H9 (cell line): Measurements from ENCODE around the gene OSBPL1A. TPM values are rescaled to one million over a fixed set of nuclear protein-coding genes. Genes with fewer than 3 reads are reported as not detected.

Source experiments
- DNase-seq: peaks from one replicate; pipeline ENCODE4 v3.0.0-alpha.2; 2017
- H2AFZ ChIP-seq: one replicate; pipeline ENCODE4 v1.6.1; 2013; ENCODE audit warnings: mild to moderate bottlenecking, low read length, control low read depth, moderate library complexity
- H2AK5ac ChIP-seq: 2 replicates; pipeline ENCODE4 v1.6.1; 2013; ENCODE audit warnings: low read length, control low read depth, mixed read lengths; ENCODE audit not compliant: insufficient read length
- H2BK120ac ChIP-seq: one replicate; pipeline ENCODE4 v1.6.1; 2013; ENCODE audit warnings: low read depth, mild to moderate bottlenecking, low read length, control low read depth, inconsistent platforms; ENCODE audit not compliant: poor library complexity, severe bottlenecking
- H2BK12ac ChIP-seq: 2 replicates; pipeline ENCODE4 v1.6.1; 2013; ENCODE audit warnings: low read length, control low read depth, mixed read lengths, low read depth; ENCODE audit not compliant: insufficient read length
- H2BK15ac ChIP-seq: 2 replicates; pipeline ENCODE4 v1.6.1; 2013; ENCODE audit warnings: low read depth, low read length, control low read depth
- H2BK20ac ChIP-seq: one replicate; pipeline ENCODE4 v1.6.1; 2013; ENCODE audit warnings: low read depth, mild to moderate bottlenecking, low read length, control low read depth, inconsistent platforms; ENCODE audit not compliant: poor library complexity, severe bottlenecking
- H2BK5ac ChIP-seq: 2 replicates; pipeline ENCODE4 v1.6.1; 2013; ENCODE audit warnings: low read length, control low read depth, mixed read lengths; ENCODE audit not compliant: insufficient read length
- H3K14ac ChIP-seq: 2 replicates; pipeline ENCODE4 v1.6.1; 2013; ENCODE audit warnings: low read length, control low read depth; ENCODE audit not compliant: insufficient read depth
- H3K18ac ChIP-seq: 2 replicates; pipeline ENCODE4 v1.6.1; 2013; ENCODE audit warnings: low read depth, mild to moderate bottlenecking, mixed read lengths, low read length, control low read depth; ENCODE audit not compliant: insufficient read length
- H3K23ac ChIP-seq: 2 replicates; pipeline ENCODE4 v1.6.1; 2013; ENCODE audit warnings: low read length, control low read depth, mixed read lengths, low read depth; ENCODE audit not compliant: insufficient read length
- H3K23me2 ChIP-seq: 2 replicates; pipeline ENCODE4 v1.6.1; 2013; ENCODE audit warnings: low read depth, mild to moderate bottlenecking, mixed read lengths, low read length, control low read depth; ENCODE audit not compliant: insufficient read length, poor library complexity, severe bottlenecking
- H3K27ac ChIP-seq: 2 replicates; pipeline ENCODE4 v1.5.1; 2013; ENCODE audit warnings: low read length, control low read depth, mixed read lengths, low read depth; ENCODE audit not compliant: insufficient read length
- H3K27me3 ChIP-seq: 2 replicates; pipeline ENCODE4 v1.6.1; 2013; ENCODE audit warnings: low read length, control low read depth, inconsistent platforms; ENCODE audit not compliant: insufficient read depth
- H3K4ac ChIP-seq: 2 replicates; pipeline ENCODE4 v1.6.1; 2013; ENCODE audit warnings: low read depth, mild to moderate bottlenecking, control low read depth, inconsistent platforms, low read length, moderate library complexity
- H3K4me1 ChIP-seq: 2 replicates; pipeline ENCODE4 v1.6.1; 2013; ENCODE audit warnings: low read length, control low read depth, inconsistent platforms; ENCODE audit not compliant: insufficient read depth
- H3K4me2 ChIP-seq: 2 replicates; pipeline ENCODE4 v1.6.1; 2013; ENCODE audit warnings: low read length, control low read depth, mixed read lengths; ENCODE audit not compliant: insufficient read length, insufficient read depth
- H3K56ac ChIP-seq: 2 replicates; pipeline ENCODE4 v1.6.1; 2013; ENCODE audit warnings: low read depth, mild to moderate bottlenecking, mixed read lengths, low read length, control low read depth; ENCODE audit not compliant: insufficient read length
- H3K79me1 ChIP-seq: 2 replicates; pipeline ENCODE4 v1.6.1; 2013; ENCODE audit warnings: low read depth, mild to moderate bottlenecking, moderate library complexity, low read length, control low read depth, inconsistent platforms; ENCODE audit not compliant: insufficient read depth, poor library complexity, severe bottlenecking
- H3K79me2 ChIP-seq: 2 replicates; pipeline ENCODE4 v1.6.1; 2013; ENCODE audit warnings: low read length, control low read depth, inconsistent platforms; ENCODE audit not compliant: insufficient read depth
- H3K9ac ChIP-seq: 2 replicates; pipeline ENCODE4 v1.6.1; 2013; ENCODE audit warnings: low read length, control low read depth, mixed read lengths; ENCODE audit not compliant: insufficient read length; ENCODE audit errors: extremely low read depth
- H3K9me3 ChIP-seq: one replicate; pipeline ENCODE4 v1.6.1; 2013; ENCODE audit warnings: low read depth, low read length, inconsistent platforms; ENCODE audit not compliant: control insufficient read depth
- H3T11ph ChIP-seq: one replicate; pipeline ENCODE4 v1.6.1; 2013; ENCODE audit warnings: mild to moderate bottlenecking, low read length, control low read depth, inconsistent platforms
- H4K20me1 ChIP-seq: one replicate; pipeline ENCODE4 v1.6.1; 2013; ENCODE audit not compliant: control insufficient read depth, insufficient read length, insufficient read depth
- H4K5ac ChIP-seq: 2 replicates; pipeline ENCODE4 v1.6.1; 2013; ENCODE audit warnings: low read depth, mild to moderate bottlenecking, mixed read lengths, low read length, control low read depth; ENCODE audit not compliant: insufficient read length
- H4K8ac ChIP-seq: replicated peaks from 2 replicates; pipeline ENCODE4 v1.6.1; 2013; ENCODE audit warnings: low read length, control low read depth, mixed read lengths, low read depth; ENCODE audit not compliant: insufficient read length
- H4K91ac ChIP-seq: 2 replicates; pipeline ENCODE4 v1.6.1; 2013; ENCODE audit warnings: low read depth, mild to moderate bottlenecking, moderate library complexity, mixed read lengths, low read length, control low read depth; ENCODE audit not compliant: insufficient read length
- H3K27ac Mint-ChIP-seq, 3 experiments: 2 replicates in 2 of 3; 3 replicates in 1 of 3; pipeline ENCODE4 v1.8.0; 2020 to 2021; ENCODE audit warnings: mixed read lengths in 3 of 3, mild to moderate bottlenecking in 1 of 3, moderate library complexity in 1 of 3
- H3K27me3 Mint-ChIP-seq: 2 replicates; pipeline ENCODE4 v1.8.0; 2021; ENCODE audit warnings: low read depth, mild to moderate bottlenecking, moderate library complexity, mixed read lengths
- H3K36me3 Mint-ChIP-seq, 3 experiments: 2 replicates in 2 of 3; 3 replicates in 1 of 3; pipeline ENCODE4 v1.8.0; 2020 to 2021; ENCODE audit warnings: low read depth in 3 of 3, mixed read lengths in 3 of 3; ENCODE audit not compliant: insufficient read depth in 1 of 3
- H3K4me1 Mint-ChIP-seq, 2 experiments: 2 replicates each; pipeline ENCODE4 v1.8.0; 2020; ENCODE audit warnings: mixed read lengths in 2 of 2
- H3K4me3 Mint-ChIP-seq, 2 experiments: 2 replicates in 1 of 2; 3 replicates in 1 of 2; pipeline ENCODE4 v1.8.0; 2020 to 2021; ENCODE audit warnings: mild to moderate bottlenecking in 2 of 2, mixed read lengths in 2 of 2, moderate library complexity in 1 of 2
- H3K9me3 Mint-ChIP-seq, 2 experiments: 2 replicates in 1 of 2; 3 replicates in 1 of 2; pipeline ENCODE4 v1.8.0; 2020; ENCODE audit warnings: mild to moderate bottlenecking in 2 of 2, mixed read lengths in 2 of 2, moderate library complexity in 1 of 2
- CTCF ChIP-seq: fragments of 200-600 bp; sonication (generic); conservative IDR thresholded peaks from 3 replicates; pipeline ENCODE4 v1.8.0; 2021; ENCODE audit warnings: antibody characterized with exemption, mild to moderate bottlenecking
- WGBS: extraction: QIAGEN DNeasy Blood & Tissue Kit; methylation state at CpG from one replicate; pipeline ENCODE4 v1.1.7; 2013; ENCODE audit warnings: missing lambda C conversion rate, low lambda C conversion rate, mixed read lengths; ENCODE audit not compliant: insufficient read length; ENCODE audit errors: extremely low coverage; 5-methylcytosine and 5-hydroxymethylcytosine counted together
- total RNA-seq: library from RNA; stranded (reverse); gene quantifications from 2 replicates; pipeline ENCODE4 v1.2.1, GENCODE V29; 2021

OSBPL1A gene
- total RNA-seq, 1 experiment from 2014 or later: 33.9 TPM

GRCh38 chr18:24138409-24138788 lies 259.2 kb downstream of the OSBPL1A start:
- H2BK20ac ChIP-seq: no peak overlapping the region
- WGBS: no CpG with 5 or more reads among the region's 7 CpGs
- H3K27me3 ChIP-seq: no peaks in the 10 kb centered on the region
- H4K5ac ChIP-seq: no peak overlapping the region
- H3K23ac ChIP-seq: no peak overlapping the region
- H3K27ac ChIP-seq: peak overlapping the region; percentile 86
- H3K23me2 ChIP-seq: peaks cover 3% of the 10 kb centered on the region
- Mint-ChIP-seq H3K4me3 (peak overlapping the region; percentile 81 to 84), H3K36me3 (peaks cover 2 to 5% (median 4%) of the 10 kb centered on the region in 3 experiments; a peak in 6 of 7 replicates), H3K4me1 (peaks cover 25 to 30% of the 10 kb centered on the region in 2 experiments), H3K27me3 (no peaks in the 10 kb centered on the region), H3K9me3 (peaks cover 2 to 4% of the 10 kb centered on the region in 2 experiments; a peak in 3 of 5 replicates), H3K27ac (peak overlapping the region; percentile 27 to 95 (median 56); a peak in 4 of 7 replicates)
- H3K18ac ChIP-seq: peak overlapping the region; percentile 6
- no peaks in the 10 kb centered on the region for H3K9me3 ChIP-seq
- no peak overlapping the region; the same call in 1 of the 2 replicates for H3K14ac ChIP-seq
- H3T11ph ChIP-seq: no peak overlapping the region
- H4K91ac ChIP-seq: no peak overlapping the region
- DNase-seq: no peak
- no peak overlapping the region for H4K8ac ChIP-seq
- H2BK120ac ChIP-seq: no peak overlapping the region
- no peaks in the 10 kb centered on the region for H4K20me1 ChIP-seq
- peak overlapping the region; percentile 53 for H3K4me2 ChIP-seq
- H2BK12ac ChIP-seq: no peak overlapping the region
- H2BK15ac ChIP-seq: no peak overlapping the region
- H3K56ac ChIP-seq: no peak overlapping the region
- no peak overlapping the region for H3K9ac ChIP-seq
- TF ChIP-seq CTCF: no peak
- no peak overlapping the region for H2AFZ ChIP-seq
- no peaks in the 10 kb centered on the region for H3K79me2 ChIP-seq
- no peaks in the 10 kb centered on the region for H3K79me1 ChIP-seq
- H3K4me1 ChIP-seq: peaks cover 7% of the 10 kb centered on the region; the same call in 1 of the 2 replicates
- H2BK5ac ChIP-seq: no peak overlapping the region
- no peak overlapping the region for H2AK5ac ChIP-seq
- no peak overlapping the region for H3K4ac ChIP-seq
